ENCODE measurements around the gene OR52W1. TPM values are rescaled to one million over a fixed set of nuclear protein-coding genes. Genes with fewer than 3 reads are reported as not detected.
A peak's percentile ranks its signal among the peaks of the same experiment; 100 is the strongest.

The OR52W1 gene
- total and polyA plus RNA-seq, 10 of the 15 experiments (the other 5 are each of a cell fraction or from before 2014, with no cell fraction given), result not detected

DNA sequence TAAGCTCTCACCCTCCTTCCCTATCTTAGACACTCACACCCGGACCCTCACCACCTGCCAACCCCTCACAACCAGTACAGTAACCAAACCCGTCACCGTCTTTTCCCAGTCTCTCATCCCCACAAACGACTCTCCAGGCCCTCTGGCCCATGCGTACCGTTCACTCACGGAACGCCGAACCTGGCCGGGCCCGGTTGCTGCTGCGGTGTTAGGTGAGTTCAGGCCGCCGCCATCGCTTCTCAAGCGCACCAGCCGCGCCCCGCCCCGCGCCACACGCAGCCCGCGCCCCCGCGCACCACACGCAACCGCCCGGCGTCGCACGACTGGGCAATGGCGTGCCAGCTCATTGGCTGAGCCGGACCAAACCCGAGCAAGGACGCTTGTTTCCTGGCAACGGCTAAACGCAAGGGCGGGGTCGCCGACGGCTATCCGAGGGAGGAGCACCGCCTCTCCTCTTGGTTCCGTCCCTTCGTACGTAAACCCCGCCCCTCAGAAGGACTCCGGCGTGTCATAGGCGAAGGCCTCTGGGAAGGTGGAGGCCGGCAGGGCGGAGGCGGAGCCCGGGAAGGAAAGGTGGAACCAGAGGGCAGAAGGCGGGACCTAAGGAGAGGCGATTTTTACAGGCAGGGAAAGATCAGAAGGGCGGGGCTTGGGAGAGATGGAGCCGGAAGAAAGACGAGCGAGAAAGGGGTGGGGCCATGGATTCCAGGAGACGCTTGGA lies 35.5 kb downstream of the OR52W1 start, which contains the start of gene FHIP1B (continued):
- no peak for TF ChIP-seq CBFB (IDR thresholded peaks at IDR 0.05; ENCODE audit: low read depth)
- TF ChIP-seq IKZF1 (conservative IDR thresholded peaks at IDR 0.05), result no peak; the same call in none of the 2 replicates
- peak; percentile 12; the same call in 1 of the 2 replicates for TF ChIP-seq RELB (IDR thresholded peaks at IDR 0.05; ENCODE audit: low read depth)
- TF ChIP-seq NR2C2 (IDR thresholded peaks at IDR 0.05; ENCODE audit: borderline replicate concordance, control insufficient read depth, insufficient read length, low read depth), result no peak
- no peak for TF ChIP-seq TBL1XR1 (IDR thresholded peaks at IDR 0.05; ENCODE audit: low read depth, low read length)
- TF ChIP-seq HDAC6 (IDR thresholded peaks at IDR 0.05; ENCODE audit: unreplicated experiment), result no peak
- TF ChIP-seq MEF2A (IDR thresholded peaks at IDR 0.05; ENCODE audit: insufficient read depth, low read depth, low read length), result 0 out of 2 replicates have a peak, but pooled peaks have one; percentile 14
- TF ChIP-seq CBX3 (IDR thresholded peaks at IDR 0.05; ENCODE audit: borderline replicate concordance, low read depth), result no peak
- TF ChIP-seq, protein P1, sequence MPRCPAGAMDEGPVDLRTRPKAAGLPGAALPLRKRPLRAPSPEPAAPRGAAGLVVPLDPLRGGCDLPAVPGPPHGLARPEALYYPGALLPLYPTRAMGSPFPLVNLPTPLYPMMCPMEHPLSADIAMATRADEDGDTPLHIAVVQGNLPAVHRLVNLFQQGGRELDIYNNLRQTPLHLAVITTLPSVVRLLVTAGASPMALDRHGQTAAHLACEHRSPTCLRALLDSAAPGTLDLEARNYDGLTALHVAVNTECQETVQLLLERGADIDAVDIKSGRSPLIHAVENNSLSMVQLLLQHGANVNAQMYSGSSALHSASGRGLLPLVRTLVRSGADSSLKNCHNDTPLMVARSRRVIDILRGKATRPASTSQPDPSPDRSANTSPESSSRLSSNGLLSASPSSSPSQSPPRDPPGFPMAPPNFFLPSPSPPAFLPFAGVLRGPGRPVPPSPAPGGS (IDR thresholded peaks at IDR 0.05; ENCODE audit: borderline replicate concordance, insufficient read depth, low read depth, low read length, poor library complexity, severe bottlenecking), result no peak
- no peak for TF ChIP-seq RAD21 (IDR thresholded peaks at IDR 0.05; ENCODE audit: insufficient read depth, low read depth, low read length)
- TF ChIP-seq IKZF2 (IDR thresholded peaks at IDR 0.05), result no peak; a peak in 1 of 4 replicates
- TF ChIP-seq HDGF (IDR thresholded peaks at IDR 0.05), result peak; percentile 100
- no peak for TF ChIP-seq EZH2 (IDR thresholded peaks at IDR 0.05; ENCODE audit: borderline replicate concordance, control insufficient read depth, low read depth, low read length)
- TF ChIP-seq, protein P2, sequence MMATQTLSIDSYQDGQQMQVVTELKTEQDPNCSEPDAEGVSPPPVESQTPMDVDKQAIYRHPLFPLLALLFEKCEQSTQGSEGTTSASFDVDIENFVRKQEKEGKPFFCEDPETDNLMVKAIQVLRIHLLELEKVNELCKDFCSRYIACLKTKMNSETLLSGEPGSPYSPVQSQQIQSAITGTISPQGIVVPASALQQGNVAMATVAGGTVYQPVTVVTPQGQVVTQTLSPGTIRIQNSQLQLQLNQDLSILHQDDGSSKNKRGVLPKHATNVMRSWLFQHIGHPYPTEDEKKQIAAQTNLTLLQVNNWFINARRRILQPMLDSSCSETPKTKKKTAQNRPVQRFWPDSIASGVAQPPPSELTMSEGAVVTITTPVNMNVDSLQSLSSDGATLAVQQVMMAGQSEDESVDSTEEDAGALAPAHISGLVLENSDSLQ (IDR thresholded peaks at IDR 0.05), result peak; percentile 79; the same call in 1 of the 2 replicates
- TF ChIP-seq USF2 (IDR thresholded peaks at IDR 0.05; ENCODE audit: borderline replicate concordance, low read depth, low read length), result no peak
- 0 out of 2 replicates have a peak, but pooled peaks have one; percentile 47 for TF ChIP-seq SMAD5 (IDR thresholded peaks at IDR 0.05; ENCODE audit: low read depth)
- peak; percentile 36; the same call in 1 of the 2 replicates for TF ChIP-seq NR2C1 (IDR thresholded peaks at IDR 0.05)
- no peak for TF ChIP-seq JUND (IDR thresholded peaks at IDR 0.05; ENCODE audit: low read depth, low read length)
- TF ChIP-seq ZNF217 (IDR thresholded peaks at IDR 0.05), result no peak
- TF ChIP-seq RBBP5 (conservative IDR thresholded peaks at IDR 0.05), result no peak
- TF ChIP-seq, protein P3, sequence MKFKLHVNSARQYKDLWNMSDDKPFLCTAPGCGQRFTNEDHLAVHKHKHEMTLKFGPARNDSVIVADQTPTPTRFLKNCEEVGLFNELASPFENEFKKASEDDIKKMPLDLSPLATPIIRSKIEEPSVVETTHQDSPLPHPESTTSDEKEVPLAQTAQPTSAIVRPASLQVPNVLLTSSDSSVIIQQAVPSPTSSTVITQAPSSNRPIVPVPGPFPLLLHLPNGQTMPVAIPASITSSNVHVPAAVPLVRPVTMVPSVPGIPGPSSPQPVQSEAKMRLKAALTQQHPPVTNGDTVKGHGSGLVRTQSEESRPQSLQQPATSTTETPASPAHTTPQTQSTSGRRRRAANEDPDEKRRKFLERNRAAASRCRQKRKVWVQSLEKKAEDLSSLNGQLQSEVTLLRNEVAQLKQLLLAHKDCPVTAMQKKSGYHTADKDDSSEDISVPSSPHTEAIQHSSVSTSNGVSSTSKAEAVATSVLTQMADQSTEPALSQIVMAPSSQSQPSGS (IDR thresholded peaks at IDR 0.05; ENCODE audit: low read length), result no peak
- no peak for TF ChIP-seq CEBPB (IDR thresholded peaks at IDR 0.05; ENCODE audit: borderline replicate concordance in 1 of 2, low read depth in 2 of 2, low read length in 2 of 2)
- no peak for TF ChIP-seq NR2F1 (conservative IDR thresholded peaks at IDR 0.05)
- TF ChIP-seq YBX1 (IDR thresholded peaks at IDR 0.05), result no peak
- TF ChIP-seq TAF1 (IDR thresholded peaks at IDR 0.05; ENCODE audit: borderline replicate concordance, low read depth, low read length), result peak; percentile 78; the same call in 1 of the 2 replicates

All from GM12878 (cell line).